HFF-Myc (cell line): ENCODE data around the gene PSMA5.

Source experiments
- DNase-seq: peaks from one replicate; pipeline ENCODE4 v3.0.0-alpha.2; 2011; ENCODE audit warnings: low read depth; ENCODE audit errors: extremely low read depth
- H3K4me3 ChIP-seq: replicated peaks from 2 replicates; pipeline ENCODE4 v1.5.1; 2011; ENCODE audit warnings: low read depth, mild to moderate bottlenecking, control low read depth, low read length
- TF ChIP-seq, protein P1 (sequence below): IDR thresholded peaks from 2 replicates; pipeline ENCODE4 v1.5.1; 2012; ENCODE audit warnings: mild to moderate bottlenecking, low read depth, low read length, control low read depth; ENCODE audit errors: missing control alignments

PSMA5 gene

DNA sequence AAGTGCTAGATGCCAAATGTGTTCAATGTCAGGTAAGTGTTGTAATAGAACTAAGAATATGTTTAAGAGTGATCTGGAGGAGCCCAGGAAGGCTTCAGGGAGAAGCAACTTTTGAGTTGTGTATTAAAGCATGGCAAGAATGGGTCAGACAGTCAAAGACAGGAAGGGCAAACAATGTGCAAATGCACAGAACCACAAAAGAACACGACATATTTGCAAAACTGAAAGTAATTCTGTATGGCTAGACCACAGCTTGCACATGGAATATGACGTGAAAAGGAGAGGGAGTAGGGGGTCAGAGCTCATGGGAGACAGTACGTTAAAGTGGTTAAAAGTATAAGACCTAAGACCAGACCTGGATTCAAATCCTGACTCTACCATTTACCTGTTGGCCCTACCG is 21.4 kb downstream of the PSMA5 start:
- H3K4me3 ChIP-seq: no peak overlapping the region
- TF ChIP-seq, protein P1, sequence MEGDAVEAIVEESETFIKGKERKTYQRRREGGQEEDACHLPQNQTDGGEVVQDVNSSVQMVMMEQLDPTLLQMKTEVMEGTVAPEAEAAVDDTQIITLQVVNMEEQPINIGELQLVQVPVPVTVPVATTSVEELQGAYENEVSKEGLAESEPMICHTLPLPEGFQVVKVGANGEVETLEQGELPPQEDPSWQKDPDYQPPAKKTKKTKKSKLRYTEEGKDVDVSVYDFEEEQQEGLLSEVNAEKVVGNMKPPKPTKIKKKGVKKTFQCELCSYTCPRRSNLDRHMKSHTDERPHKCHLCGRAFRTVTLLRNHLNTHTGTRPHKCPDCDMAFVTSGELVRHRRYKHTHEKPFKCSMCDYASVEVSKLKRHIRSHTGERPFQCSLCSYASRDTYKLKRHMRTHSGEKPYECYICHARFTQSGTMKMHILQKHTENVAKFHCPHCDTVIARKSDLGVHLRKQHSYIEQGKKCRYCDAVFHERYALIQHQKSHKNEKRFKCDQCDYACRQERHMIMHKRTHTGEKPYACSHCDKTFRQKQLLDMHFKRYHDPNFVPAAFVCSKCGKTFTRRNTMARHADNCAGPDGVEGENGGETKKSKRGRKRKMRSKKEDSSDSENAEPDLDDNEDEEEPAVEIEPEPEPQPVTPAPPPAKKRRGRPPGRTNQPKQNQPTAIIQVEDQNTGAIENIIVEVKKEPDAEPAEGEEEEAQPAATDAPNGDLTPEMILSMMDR: no peak
- DNase-seq: no peak

DNA sequence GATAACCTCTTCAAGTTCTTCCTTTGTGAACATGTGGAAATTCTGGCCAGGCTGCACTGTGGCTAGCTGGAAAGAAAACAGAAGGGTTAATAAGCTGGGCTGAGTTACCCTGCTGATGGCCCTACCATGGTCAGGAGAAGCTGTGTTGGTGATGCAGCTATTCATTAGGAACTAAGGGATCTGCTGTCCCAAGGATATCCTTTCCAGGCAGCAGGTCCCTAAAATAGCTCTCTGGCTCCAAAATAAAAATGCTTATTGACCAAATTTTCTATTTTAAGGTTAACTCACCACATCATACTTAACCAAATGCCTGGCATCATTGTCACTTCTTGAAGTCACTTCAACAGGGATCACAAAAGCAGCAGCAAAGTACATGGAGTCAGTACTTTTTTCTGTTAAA is 24.2 kb downstream of the PSMA5 start:
- H3K4me3 ChIP-seq: no peak overlapping the region
- no peak for DNase-seq
- TF ChIP-seq, protein P1: no peak

DNA sequence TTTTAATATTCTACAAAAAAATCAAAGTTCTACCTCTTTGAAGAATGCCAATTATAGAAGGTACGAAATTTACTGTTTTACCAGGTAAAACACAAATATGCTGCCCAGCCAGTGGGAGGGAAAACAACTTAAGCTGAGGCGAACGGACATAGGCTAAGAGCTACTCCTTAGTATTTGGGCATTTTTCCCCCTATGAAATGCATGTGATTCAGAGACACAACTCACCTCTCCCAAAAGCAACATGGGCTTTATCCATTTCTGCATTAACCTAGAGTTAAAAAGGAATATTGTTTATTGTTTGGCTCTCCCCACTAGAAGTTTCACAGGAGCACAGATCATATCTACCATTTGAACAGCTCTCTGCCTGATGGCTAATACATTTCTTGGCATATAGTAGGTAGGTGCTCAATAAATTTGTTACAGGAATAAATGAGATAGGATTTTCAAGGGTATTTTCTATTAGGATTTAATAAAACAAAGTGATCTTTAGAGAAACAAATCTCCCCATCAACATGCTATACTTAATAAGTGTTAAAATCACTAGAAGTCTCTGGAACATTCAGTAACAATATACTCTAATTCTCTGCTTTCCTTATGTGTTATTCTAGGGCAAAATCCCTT is 26.1 kb downstream of the PSMA5 start:
- DNase-seq: no peak
- H3K4me3 ChIP-seq: no peak overlapping the region
- TF ChIP-seq, protein P1: no peak

DNA sequence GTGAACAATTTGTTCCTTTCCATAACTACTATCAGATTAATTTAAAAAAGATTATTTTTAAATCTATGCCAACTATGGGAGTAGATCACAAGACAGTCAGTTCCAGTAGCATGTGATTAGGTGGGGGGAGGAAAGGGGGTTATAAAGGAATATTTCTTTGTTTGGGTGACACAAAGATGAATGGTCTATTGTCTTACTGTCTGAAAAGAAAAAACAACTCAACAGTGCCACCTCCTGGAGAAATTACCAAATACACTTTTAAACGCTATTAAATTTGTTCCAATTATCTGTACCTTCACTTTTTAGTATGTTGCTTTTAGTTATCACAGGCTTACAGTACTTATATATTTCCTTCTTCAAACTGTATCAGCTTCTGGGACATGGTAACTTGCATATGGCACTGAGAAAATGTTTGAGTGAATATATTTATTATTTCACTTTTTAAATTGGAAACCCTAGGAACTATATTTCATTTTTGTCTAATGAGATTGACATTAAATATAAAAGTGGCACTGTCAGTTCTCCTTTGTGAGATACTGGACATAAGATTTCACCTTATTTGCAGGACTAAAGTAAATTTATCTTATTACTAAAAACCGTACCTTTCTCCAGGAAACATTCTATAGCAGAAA is 26.8 kb downstream of the PSMA5 start:
- peak; percentile 63 for DNase-seq
- TF ChIP-seq, protein P1: peak; percentile 16
- no peak overlapping the region for H3K4me3 ChIP-seq

DNA sequence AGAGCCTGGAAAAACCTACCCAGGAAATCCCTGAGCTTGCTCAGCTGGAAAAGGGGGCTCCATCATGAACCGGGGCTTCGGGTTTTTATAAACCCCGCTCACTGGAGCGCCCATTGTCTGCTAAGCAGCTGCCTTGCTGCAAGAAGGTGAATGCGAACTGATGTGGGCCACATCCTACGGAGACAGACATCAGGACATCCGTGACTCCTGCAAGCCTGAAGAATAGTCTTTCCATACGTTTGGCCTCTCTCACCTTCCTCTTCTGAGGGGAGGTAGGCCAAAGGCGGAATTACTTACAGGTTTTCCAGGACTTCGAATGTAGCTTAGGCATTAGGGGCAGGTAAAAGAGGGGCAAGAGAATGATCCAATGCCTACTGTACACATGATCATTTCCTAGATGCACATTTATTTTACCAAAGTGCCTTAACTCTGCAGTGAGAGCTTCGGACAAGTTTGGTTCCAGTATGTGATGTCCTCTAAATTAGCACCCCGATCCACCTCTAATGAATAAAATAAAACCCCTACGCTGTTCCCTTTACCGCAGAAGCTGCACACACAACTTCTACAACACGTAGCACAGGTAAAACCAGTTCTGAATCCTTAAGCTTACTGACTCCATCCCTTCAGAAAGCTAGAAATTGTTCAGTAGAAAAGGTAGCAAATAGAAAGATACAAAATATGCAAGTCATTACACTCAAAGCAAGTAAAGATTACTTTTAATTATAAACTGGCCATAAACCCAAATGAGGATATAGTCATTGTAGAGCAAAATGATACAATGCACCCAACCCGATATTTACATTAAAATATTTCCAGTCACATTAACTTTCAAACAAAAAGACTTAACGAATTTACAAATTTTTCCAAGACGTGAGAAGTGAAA is 27.7 kb downstream of the PSMA5 start:
- H3K4me3 ChIP-seq: peak overlapping the region; percentile 40
- DNase-seq: no peak
- TF ChIP-seq, protein P1: peak; percentile 0

DNA sequence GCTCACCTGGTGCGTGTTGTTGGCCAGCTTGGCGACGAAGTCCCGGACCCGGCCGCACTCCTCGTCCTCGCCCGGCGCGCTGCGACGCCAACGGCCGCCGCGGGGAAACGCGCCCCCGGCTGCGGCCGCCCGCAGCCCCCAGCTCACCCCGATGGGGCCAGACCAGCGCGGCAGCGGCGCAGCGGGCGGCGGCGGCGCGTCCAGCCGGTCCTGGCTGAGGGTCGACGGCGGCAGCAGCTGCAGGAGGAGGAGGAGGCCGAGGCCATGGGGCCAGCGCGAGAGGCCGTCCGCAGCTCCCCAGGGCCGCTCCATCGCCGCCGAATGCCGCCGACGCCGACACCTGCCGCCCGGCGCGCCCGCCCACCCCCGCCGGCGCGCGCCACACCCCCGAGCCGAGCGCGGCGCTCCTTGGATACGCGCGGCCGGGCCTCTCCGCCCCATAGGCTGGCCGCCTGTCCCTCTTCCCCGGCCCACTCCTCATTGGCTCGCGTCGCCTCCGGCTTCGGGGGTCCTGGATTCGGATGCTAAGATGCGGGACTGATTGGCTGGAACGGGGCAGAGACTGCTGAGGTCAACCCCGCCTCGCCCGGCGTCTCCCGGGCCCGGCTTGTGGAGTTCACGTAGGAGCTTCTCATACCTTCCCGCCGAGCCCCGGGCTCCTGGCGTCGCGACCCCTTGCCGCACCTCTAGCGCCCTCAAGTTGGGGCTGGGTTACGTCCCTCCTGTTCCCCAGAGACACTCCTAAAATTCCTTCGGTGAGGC is 28.5 kb downstream of the PSMA5 start, which contains the start of gene SORT1:
TSS of gene SORT1 (minus strand) at position 338 of the 762 bp plus-strand sequence. CDS start at position 312, 26 bp downstream.
- DNase-seq: peak; percentile 43
- H3K4me3 ChIP-seq: peak within 1 kb of the TSS; percentile 40
- TF ChIP-seq, protein P1: peak; percentile 1
